GM19035 (cell line): ENCODE data around the gene RIMBP2.

Experiments used
- ATAC-seq: cut with Tn5 transposase; IDR thresholded peaks from one replicate; pipeline ENCODE4 v1.9.1; 2021; ENCODE audit not compliant: unreplicated experiment

Gene RIMBP2

GRCh38 chr12:130398100-130398848, 317.8 kb downstream of the RIMBP2 start:
- no peak for ATAC-seq

GRCh38 chr12:130396667-130397066, 319.4 kb downstream of the RIMBP2 start:
- ATAC-seq, result no peak

GRCh38 chr12:130394906-130395305, 321.2 kb downstream of the RIMBP2 start:
- no peak for ATAC-seq

GRCh38 chr12:130391186-130391585, 324.9 kb downstream of the RIMBP2 start:
- ATAC-seq, result no peak

- ATAC-seq, result no peak
Measured at GRCh38 chr12:130385193-130385592, 330.9 kb downstream of the RIMBP2 start.

GRCh38 chr12:130384234-130384633, 331.9 kb downstream of the RIMBP2 start:
- no peak for ATAC-seq

GRCh38 chr12:130382818-130383217, 333.3 kb downstream of the RIMBP2 start:
- ATAC-seq, result no peak

GRCh38 chr12:130375296-130376287, 340.5 kb downstream of the RIMBP2 start:
- no peak for ATAC-seq

GRCh38 chr12:130374083-130374482, 342.0 kb downstream of the RIMBP2 start:
- no peak for ATAC-seq

- no peak for ATAC-seq
Measured at GRCh38 chr12:130372936-130373335, 343.2 kb downstream of the RIMBP2 start.

GRCh38 chr12:130371296-130371695, 344.8 kb downstream of the RIMBP2 start:
- no peak for ATAC-seq

GRCh38 chr12:130369816-130370215, 346.3 kb downstream of the RIMBP2 start:
- no peak for ATAC-seq

- no peak for ATAC-seq
Measured at GRCh38 chr12:130367523-130367922, 348.6 kb downstream of the RIMBP2 start.

- no peak for ATAC-seq
Measured at GRCh38 chr12:130367003-130367402, 349.1 kb downstream of the RIMBP2 start.

- no peak for ATAC-seq
Measured at GRCh38 chr12:130366159-130366558, 349.9 kb downstream of the RIMBP2 start.

GRCh38 chr12:130364578-130364977, 351.5 kb downstream of the RIMBP2 start:
- ATAC-seq, result no peak

GRCh38 chr12:130362060-130362459, 354.0 kb downstream of the RIMBP2 start:
- ATAC-seq, result no peak

GRCh38 chr12:130357729-130358330, 358.3 kb downstream of the RIMBP2 start:
- ATAC-seq, result no peak

- no peak for ATAC-seq
Measured at GRCh38 chr12:130357241-130357640, 358.9 kb downstream of the RIMBP2 start.

- ATAC-seq, result no peak
Measured at GRCh38 chr12:130356222-130356621, 359.9 kb downstream of the RIMBP2 start.

GRCh38 chr12:130354407-130354806, 361.7 kb downstream of the RIMBP2 start:
- ATAC-seq, result no peak
